ENCODE results near the gene UBAC2.
"Not testable (repeated sequence)": the region's sequence is repeated elsewhere in the genome, so short reads cannot be mapped to it uniquely, and the experiment has no call there.

UBAC2 gene

DNA sequence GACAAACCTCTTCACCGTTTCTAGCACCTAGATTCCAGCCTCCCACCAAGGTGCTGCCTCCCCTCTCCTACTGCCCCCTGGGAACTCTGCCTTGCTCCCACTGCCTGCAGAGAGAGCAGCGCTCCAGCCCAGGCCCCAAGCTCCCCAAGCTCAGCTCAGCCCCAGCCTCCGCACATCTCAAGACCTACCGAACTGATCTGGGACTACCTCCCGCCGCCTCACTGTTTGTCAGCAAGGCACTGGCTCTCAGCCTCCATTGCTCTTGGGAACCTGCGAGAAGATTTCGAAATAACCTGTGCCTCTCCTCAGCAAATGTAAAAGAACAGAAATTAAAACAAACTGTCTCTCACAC, 198.9 kb downstream of the UBAC2 start:
- DNase-seq = no peak

DNA sequence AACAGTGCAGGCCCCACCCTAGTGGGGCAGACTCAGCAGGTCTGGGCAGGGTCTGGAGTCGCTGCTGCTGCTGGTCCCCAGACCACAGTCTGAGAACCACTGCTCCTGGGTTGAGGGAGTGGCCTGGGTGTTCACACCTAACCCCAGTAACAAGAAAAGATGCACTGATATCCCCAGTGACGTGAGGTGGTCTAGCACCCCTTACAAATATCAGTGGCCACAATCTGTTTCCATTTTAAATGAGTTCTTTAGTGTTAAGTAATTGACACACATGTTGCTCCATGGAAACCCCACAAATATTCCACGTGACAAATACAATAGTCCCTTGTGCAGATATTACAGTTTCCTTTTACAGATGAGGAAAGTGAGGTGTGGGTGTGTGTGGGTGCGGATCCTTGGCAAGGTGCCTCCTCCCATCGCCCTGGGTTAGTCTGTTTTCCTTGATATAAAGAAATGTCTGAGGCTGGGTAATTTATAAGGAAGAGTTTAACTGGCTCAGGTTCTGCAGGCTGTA, 202.9 kb downstream of the UBAC2 start:
- DNase-seq = peak; percentile 51 to 62

DNA sequence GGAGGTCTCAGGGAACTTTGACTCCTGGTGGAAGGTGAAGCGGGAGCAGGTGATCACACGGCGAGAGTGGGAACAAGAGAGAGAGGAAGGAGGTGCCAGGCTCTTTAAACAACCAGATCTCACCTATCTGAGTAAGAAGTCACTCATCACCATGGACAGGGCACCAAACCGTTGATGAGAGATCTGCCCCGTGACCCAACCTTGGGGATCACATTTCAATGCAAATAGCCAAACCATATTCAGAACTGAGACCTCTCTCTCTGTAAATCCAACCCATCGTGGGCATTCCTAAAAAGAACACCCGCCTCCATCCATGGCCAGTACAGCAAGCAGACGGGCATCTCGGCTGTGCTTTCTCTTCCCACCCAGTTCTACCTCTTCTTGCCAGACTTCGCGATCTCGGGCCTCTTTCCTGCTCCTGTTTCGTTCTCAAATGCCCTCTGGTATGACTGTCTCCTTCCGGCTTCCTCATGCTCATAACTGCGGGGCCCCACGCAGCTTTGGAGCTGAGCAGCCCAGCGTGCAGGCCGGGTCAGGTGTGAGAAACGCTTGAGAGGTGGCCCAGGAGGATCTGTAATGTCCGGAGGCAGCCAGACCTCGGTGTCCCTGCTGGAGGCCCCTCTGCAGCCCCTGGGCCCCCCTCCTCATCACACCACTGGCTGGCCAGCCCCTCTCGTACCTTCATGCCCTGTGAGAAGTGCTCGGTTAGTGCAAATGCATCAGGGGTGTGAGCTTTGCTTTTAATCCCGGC, 203.5 kb downstream of the UBAC2 start:
- no peak for DNase-seq

DNA sequence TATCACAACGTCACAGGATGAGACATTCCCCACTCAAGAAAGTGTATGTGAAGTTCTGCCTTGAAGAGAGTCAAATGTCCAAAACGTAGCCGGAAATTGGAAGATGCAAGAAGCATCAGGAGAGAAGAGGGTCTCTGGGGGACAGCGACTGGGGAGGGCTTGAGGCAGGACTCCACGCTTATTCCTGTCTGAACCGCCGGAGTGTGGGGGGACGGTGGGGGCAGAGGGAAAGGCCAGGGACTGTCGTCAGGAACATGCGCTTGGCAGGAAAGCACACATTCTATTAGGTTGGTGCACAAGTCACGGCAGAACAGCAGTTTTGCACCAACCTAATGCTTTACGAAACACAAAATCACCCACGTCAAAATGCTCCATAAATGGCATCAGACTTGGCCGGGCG, 205.3 kb downstream of the UBAC2 start:
- DNase-seq = no peak

DNA sequence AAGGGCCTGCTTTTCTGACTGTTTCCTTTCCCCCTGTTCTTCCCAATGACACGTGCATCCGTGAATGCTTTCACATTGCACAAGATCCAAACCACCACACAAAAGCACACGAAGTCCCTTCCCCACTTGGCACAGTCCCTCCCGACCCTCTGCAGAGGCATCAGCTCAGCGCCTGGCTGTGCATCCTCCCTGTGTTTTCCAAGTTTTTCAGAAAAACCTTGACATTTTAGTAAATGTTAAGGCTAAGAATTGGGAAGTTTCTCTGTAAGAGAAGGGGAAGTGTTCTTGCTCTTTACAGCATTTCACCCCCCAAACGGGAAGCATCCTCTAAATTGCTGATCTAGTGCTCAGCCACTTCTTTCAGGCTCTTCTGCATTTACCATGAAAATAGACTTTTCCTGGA, 206.1 kb downstream of the UBAC2 start:
- peak; percentile 83 to 86 for DNase-seq

DNA sequence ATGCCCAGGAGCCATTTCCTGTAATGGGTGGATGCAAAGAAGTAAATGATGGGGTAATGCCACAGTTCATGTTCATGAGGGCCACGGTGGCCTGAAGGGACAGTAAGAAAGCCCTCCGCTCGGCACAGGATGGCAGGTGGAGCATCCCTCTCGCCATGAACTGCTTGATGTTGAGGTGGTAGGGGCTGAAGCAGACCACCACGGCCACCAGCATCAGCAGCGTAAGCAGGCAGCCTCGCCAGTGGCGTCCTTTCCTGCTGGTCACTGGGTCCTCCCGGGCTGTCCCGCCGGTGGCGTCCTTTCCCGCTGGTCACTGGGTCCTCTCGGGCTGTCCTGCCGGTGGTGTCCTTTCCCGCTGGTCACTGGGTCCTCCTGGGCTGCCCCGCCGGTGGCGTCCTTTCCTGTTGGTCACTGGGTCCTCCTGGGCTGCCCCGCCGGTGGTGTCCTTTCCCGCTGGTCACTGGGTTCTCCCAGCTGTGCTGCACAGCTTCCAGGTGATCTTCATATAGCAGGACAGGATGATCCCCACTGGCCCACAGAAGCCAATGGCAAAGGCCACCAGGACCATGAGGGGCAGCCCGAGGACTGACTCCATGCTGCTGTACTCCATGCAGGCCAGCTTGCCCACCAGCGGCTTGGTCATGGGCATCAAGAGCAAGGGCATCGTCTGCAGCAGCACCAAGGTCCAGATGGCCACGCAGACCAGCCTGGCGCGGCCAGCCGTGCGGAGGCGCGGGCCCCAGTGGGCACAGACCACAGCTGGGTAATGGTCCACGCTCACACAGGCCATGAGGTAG, 207.4 kb downstream of the UBAC2 start:
- DNase-seq = no peak

DNA sequence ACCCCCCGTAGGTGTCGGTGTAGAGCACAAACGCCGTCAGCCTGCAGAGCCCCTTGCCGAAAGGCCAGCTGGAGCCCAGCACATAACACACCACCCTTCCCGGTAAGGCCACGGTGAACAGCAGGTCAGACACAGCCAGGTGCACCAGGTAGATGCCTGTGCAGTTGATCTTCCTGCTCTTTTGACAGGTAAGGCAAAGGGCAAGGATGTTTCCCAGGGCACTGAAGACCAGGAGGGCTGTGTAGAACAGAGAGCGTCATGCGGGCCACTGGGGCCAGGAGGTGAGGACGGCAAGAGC, 208.0 kb downstream of the UBAC2 start:
- DNase-seq = no peak

DNA sequence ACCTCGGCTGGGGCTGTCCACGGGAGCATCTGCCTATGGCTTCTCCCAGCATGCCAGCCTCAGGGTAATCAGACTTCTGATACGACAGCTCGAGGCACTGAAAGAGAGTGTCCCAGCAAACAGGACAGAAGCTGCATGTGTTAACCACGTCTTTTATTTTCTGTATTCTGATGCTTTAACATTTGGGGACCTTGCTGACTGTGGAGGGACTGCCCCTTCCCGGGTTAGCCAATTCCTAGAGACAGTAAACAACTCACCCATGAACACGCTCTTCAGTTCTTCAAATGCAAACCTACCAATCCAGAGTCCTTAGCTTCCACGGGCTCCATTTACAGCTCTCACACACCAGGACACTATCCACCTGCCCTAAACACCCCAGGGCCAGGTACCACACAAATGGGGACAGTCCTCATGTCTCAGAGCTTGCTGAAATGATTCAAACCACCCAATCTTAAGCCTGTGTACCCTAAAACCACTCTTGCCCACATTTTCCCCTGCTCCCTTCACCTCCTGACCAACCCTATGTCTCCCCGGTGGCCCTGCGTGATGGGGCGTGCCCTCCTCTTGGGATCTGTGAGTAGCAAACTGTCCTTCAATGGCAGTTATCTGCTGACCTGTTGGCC, 208.9 kb downstream of the UBAC2 start:
- DNase-seq = not testable (repeated sequence)

DNA sequence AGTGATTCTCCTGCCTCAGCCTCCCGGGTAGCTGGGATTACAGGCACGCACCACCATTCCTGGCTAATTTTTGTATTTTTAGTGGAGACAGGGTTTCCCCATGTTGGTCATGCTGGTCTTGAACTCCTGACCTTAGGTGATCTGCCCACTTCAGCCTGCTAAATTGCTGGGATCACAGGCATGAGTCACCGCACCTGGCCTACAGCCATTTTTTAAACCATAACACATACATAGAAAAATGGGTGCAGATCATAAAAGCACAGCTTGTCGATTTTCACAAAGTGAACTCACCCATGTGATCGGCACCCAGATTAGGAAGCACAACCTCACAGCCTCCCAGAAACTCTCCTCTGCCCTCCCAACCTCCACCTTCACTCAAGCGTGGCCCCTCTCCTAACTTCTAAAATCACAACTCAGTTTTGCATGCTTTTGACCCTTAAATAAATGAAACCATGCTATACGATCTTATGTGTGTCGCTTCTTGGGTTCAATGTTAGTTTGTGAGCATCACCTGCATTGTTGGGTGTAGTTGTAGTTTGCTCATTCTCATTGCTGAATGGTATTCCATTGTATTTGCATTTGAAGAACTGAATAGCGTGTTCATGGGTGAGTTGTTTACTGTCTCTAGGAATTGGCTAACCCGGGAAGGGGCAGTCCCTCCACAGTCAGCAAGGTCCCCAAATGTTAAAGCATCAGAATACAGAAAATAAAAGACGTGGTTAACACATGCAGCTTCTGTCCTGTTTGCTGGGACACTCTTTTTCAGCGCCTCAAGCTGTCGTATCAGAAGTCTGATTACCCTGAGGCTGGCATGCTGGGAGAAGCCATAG, 210.2 kb downstream of the UBAC2 start:
- not testable (repeated sequence) for DNase-seq

DNA sequence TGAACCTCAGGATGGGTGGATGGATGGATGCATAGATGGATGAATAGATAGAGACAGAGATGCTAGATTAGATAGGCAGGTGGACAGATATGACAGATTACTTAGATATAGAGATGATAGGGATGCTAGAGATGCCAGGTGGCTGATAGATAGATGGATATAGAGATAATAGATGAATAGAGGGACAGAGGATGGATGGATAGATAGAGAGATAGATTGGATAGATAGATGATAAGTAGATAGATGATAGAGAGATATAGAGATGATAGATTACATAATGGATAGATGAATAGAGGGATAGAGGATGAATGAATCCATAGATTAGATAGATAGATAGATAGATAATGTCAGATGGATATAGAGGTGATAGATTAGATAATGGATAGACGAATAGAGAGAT, 212.2 kb downstream of the UBAC2 start:
- DNase-seq = no peak

DNA sequence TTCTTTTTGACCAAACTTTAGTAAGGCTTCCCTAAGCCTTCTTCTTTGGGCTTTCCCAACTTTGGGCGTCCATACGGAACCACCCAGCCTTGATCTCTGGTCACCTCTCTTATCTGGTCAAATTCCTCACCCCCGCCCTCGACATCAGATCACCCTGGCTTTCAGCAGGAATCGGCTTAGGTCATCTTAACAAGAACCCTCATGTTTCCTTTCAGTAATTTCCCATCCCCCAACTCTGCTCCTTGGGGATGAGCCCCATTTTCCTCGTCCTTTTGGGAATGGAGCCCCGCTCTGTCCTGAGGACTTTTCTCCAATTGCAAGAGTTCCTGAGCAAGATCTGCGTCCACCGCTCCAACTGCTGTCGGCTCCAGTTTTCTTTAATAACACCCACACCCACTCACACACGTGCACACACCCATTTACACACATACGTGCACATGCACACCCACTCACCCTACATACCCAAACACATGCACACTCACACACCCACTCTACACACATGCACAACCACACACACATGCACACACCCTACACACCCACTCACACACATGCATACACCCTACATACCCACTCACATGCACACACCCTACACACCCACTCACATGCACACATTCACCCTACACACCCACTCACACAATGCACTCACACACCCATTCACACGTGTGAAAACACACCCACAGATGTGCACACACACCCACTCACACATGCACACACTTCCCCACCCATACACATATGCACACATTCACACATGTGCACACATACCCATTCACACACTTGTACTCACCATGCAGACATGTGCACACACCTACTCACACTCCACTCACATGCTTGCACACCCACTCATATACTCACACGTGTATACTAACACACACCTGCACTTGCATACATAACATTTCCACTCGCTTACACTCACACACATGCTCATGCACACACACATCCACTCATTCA, 213.7 kb downstream of the UBAC2 start:
- DNase-seq = no peak

DNA sequence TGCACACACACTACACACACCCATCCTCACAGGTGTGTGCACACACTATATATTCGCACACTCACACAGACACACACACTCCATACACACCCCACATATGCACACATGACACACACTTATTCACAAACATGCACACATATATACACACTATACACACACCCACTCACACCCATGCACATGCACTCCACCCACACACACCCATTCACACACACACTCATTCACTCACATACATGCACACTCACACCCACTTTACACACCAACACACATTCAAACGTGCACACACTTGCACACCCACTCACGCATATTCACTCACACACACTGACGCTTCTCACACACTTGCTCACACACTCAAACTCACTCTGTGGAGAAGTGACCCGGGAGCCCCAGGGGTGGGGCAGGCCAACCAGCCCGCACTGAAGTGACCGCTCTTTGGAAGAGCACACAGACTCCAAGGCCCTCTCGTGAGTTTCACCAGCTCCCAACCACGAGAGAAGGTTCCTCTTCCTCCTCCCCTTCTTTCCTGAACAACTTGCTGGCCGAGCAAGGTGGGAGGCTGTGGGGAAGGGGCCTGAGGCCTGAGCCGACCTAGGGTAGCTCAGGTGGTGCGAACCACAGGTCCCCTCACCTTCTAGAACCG, 214.5 kb downstream of the UBAC2 start:
- peak; percentile 70 to 75 for DNase-seq

DNA sequence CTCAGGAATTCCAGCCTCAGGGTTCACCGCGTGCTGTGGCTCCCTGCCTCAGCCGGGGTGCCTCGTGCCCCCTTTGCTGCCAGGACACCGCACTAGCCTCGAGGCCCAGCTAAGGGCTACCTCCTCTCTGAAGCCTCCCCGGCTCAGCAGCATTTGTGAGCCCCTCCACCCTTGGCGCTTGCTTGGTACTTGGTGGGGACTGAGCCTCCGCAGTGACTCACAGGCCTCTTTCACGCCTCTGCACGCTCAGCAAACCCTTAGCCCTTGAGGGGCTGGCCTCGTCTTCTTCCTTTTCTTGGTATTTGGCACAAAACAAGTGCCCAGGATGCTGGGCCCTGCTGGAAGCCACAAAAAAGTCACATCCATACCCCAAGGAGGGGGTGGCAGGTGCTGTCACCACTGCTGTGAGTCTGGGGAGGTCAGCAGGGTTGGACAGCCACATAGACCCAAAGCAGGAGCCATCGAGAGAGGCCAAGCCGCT, 215.2 kb downstream of the UBAC2 start:
- DNase-seq = peak; percentile 65 to 69

DNA sequence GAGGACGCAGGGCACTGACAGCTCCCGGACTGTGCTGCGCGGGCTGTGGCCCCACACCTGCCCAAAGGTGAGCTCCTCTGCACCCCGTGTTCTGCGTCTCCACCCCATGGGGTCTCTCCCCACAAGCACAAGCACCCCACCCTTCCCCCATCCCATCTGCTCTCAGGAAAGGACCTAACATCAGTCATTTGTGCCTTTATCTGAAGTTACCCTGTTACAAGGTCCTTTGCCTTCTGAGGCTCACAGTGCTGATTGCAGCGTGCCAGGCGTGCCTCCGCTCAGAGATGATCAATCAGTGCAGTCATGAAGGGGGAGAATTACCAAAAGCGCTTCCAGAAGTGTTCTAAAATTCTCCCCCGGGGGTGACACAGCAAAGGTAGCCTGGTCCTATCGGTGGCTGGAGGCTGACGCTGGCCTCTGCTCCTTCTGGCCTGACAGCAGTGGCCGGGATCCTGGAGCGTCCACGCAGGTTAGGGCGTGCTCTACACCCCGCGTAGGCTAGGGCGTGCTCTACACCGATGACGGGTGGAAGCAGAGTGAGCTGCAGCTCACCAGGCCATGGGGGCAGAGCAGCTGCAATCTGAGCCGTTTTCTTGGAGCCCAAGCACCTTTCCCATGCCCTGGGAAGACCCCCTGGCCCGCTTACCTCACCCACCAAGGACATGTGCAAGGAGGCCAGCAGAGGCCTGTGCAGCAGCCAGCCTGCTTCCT, 215.9 kb downstream of the UBAC2 start:
- no peak for DNase-seq

DNA sequence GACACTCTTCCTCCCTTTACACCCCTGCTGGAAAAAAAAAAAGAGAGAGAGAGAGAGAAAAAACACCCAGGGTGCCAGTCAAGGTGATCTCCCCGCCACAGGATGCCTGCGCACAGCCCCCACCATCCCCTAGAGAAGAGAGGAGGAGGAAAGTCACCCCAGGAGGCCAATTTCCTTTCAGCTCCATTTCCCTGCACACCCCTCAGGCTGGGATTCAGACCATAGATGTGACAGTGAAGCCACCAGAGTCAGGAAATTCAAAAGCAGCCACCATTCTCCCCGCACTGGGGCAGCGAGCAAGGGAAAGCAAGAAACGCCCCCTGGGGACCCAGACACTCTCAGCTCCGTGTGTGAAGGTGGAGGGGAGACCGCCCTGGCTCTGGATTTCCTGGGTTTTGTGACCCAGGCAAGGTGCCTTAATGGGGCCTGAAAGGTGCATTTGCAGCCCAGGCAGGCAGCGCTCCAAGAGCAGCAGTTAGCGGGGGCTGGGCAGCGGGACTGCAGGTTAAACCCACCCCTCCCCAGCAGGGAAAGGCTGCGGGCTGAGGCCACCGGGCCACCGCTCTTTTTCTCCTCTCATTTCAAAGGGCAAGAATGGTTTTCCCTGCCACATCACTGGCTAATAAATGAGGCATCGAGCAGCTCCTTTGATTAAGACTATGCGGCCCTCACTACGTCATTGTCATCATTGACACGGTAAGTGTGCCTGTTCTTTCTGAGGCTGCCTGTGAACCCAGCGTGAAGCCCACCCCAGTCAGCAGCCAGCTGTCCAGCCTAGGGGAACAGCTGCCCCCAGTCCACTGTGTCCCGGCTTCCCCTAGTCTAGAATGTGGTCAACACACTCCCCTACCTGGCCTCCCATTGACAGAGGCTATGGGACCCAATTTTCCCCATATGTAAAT, 216.8 kb downstream of the UBAC2 start:
- no peak for DNase-seq

DNA sequence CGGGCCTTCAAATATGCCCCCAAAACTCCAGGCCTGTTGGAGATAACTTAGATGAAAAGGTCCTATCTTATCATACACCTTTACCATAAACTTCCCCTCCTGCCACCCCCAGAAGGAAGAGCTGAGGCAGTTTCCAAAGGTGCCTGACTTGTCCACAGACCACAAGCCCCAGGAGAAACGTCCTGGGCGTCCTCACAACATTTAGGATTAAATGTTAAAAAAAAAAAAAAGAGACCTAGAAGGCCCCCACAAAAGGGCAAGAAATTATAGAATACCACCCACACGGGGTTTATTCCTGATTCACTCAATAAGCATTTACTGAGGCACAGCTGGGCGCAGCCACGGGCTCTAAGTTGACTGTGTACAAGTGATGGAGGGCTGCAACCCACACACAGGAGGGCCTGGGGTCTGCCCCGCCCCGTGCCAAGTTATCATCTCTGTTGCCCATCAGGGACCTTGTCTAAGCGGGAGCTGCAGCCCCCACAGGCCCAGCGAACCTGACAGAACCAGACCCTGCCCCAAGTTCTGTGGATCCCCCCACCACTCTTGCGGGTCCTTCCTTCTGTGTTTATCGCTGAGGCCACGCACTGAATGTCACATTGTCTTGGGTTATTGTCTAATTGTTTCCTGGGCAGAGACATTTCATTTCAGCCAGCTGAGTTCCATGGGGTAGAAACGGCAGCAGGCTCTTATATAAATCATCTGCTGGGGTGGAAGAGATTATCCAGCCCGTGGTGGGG, 217.6 kb downstream of the UBAC2 start:
- DNase-seq = no peak

DNA sequence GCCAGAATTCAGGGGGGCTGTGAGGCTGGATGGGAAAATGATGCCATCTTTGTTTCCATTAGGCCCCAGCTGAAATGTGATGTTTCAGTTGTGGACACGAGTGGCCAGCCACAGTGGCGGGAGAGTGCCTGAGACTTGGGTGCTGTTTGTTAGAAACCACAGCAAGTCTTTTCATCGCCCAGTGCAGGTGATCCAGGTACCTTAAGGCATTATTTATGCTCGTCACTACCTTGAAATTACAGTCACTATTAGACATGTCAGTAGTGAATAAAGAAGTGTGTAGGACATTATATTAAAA, 218.1 kb downstream of the UBAC2 start:
- DNase-seq = no peak

DNA sequence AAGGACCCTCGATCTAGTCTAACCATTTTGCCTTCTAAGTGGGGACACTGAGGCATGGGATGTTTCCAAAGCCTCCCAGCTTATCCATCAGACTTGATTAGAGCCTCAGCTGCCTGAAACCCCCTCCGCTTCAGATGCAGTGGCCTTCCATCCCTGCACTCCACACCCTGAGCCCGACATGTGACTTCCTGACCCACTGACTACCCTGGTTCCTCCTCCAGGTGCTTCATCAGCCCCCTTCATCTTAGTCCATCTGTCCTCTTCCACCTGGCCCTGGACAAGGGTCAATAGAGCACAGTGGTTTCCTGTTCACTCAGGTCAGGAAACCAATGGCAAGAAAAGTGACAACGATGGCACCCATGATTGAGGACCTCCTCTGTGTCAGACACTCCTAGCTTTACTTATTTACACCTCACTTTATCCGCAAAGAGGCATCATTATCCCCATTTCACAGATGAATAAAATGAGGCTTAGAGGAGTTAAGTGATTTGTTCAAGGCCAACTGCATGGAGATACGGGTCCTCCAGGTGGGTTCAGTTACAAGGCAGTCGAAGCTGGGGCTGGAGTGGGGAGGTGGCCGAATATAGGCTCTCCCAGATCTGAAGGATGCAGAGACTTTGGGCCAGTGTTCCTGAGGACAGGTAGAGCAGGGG, 219.1 kb downstream of the UBAC2 start:
- DNase-seq = no peak
